Endothelial cell of umbilical vein (primary cell): ENCODE measurements around the gene BNC2. TPM values are rescaled to one million over a fixed set of nuclear protein-coding genes. Genes with fewer than 3 reads are reported as not detected.

Source experiments
- BruUV-seq: library from RNA; stranded (reverse); fragments of 400-500 nt; replicated peaks from 2 replicates; lab custom pipeline; 2021; lab: Mats Ljungman, UMichigan
- CTCF ChIA-PET: fragments of 300-600, 350-600 bp; sonication (Branson Sonifier 250); formaldehyde crosslinking; loops from one replicate; lab custom pipeline; 2021; ENCODE audit warnings: antibody characterized with exemption, inconsistent platforms; lab: Charles Lee
- POLR2A ChIA-PET: fragments of 300-600, 350-600 bp; sonication (Branson Sonifier 250); formaldehyde crosslinking; loops from one replicate; lab custom pipeline; 2021; ENCODE audit warnings: antibody characterized with exemption, inconsistent platforms; lab: Charles Lee
- DNase-seq: peaks from one replicate; pipeline ENCODE4 v3.0.0-alpha.2; 2011; ENCODE audit warnings: low read depth, low spot score
- FAIRE-seq: peaks from 2 replicates; lab custom pipeline; 2011; peaks lifted over from hg19 to GRCh38; lab: Jason Lieb, UNC
- H2AFZ ChIP-seq: 2 replicates; pipeline ENCODE4 v1.6.0; 2012; ENCODE audit warnings: low read depth, low read length, control low read depth, inconsistent platforms
- H3K27ac ChIP-seq: 2 replicates; pipeline ENCODE4 v1.5.1; 2011; ENCODE audit warnings: low read depth, mild to moderate bottlenecking, control low read depth, low read length, moderate library complexity; ENCODE audit not compliant: insufficient read depth
- H3K27me3 ChIP-seq, 2 experiments: 2 replicates each; pipeline versions ENCODE4 v1.6.0 to v1.6.1; 2011; ENCODE audit warnings: low read length in 2 of 2, mixed read lengths in 1 of 2; ENCODE audit not compliant: control insufficient read depth in 2 of 2, insufficient read depth in 2 of 2
- H3K36me3 ChIP-seq, 2 experiments: 2 replicates in 1 of 2; 3 replicates in 1 of 2; pipeline ENCODE4 v1.5.1; 2011; ENCODE audit warnings: low read length in 2 of 2, mild to moderate bottlenecking in 1 of 2, moderate library complexity in 1 of 2; ENCODE audit not compliant: control insufficient read depth in 2 of 2, insufficient read depth in 2 of 2; ENCODE audit errors: extremely low read depth in 1 of 2
- H3K4me1 ChIP-seq: 3 replicates; pipeline ENCODE4 v1.5.1; 2011; ENCODE audit warnings: mild to moderate bottlenecking, low read length; ENCODE audit not compliant: control insufficient read depth, insufficient read depth; ENCODE audit errors: extremely low read depth
- H3K4me2 ChIP-seq: 2 replicates; pipeline ENCODE4 v1.6.1; 2011; ENCODE audit warnings: low read length, control low read depth, mixed read lengths; ENCODE audit not compliant: insufficient read depth
- H3K4me3 ChIP-seq, 3 experiments: fragments of 200-600 bp in 1 of 3; sonication (generic), shearing (Covaris generic) in 1 of 3; replicated peaks in 1 of 3; 2 replicates each; pipeline ENCODE4 v1.5.1; 2011 to 2016; ENCODE audit warnings: control low read depth in 3 of 3, low read length in 3 of 3, mild to moderate bottlenecking in 2 of 3, inconsistent platforms in 1 of 3, low read depth in 1 of 3, moderate library complexity in 1 of 3; ENCODE audit not compliant: insufficient read depth in 1 of 3
- H3K79me2 ChIP-seq: 2 replicates; pipeline ENCODE4 v1.6.0; 2012; ENCODE audit warnings: low read length, inconsistent platforms; ENCODE audit not compliant: control insufficient read depth, insufficient read depth
- H3K9ac ChIP-seq: replicated peaks from 2 replicates; pipeline ENCODE3; 2011; ENCODE audit warnings: low read length, control low read depth; ENCODE audit not compliant: insufficient read depth; ENCODE audit errors: extremely low read depth
- H3K9me1 ChIP-seq: replicated peaks from 3 replicates; pipeline ENCODE4 v1.6.0; 2011; ENCODE audit warnings: mild to moderate bottlenecking, low read length; ENCODE audit not compliant: control insufficient read depth, insufficient read depth; ENCODE audit errors: extremely low read depth
- H3K9me3 ChIP-seq: replicated peaks from 2 replicates; pipeline ENCODE4 v1.5.1; 2012; ENCODE audit warnings: low read length, inconsistent platforms; ENCODE audit not compliant: control insufficient read depth, insufficient read depth
- H4K20me1 ChIP-seq: replicated peaks from 2 replicates; pipeline ENCODE3; 2011; ENCODE audit warnings: mild to moderate bottlenecking, low read length; ENCODE audit not compliant: control insufficient read depth, insufficient read depth; ENCODE audit errors: extremely low read depth
- CTCF ChIP-seq, 2 donors: IDR thresholded peaks; 1 replicate in 1 of 2; 2 replicates in 1 of 2; pipeline ENCODE4 v1.5.1; 2011; ENCODE audit warnings: low read length in 2 of 2, mild to moderate bottlenecking in 2 of 2, moderate library complexity in 2 of 2, control low read depth in 1 of 2, inconsistent platforms in 1 of 2, low read depth in 1 of 2; ENCODE audit not compliant: insufficient read depth in 1 of 2; ENCODE audit errors: extremely low read depth in 1 of 2
- EZH2 ChIP-seq: IDR thresholded peaks from 2 replicates; pipeline ENCODE4 v1.6.1; 2012; ENCODE audit warnings: borderline replicate concordance, low read depth, mild to moderate bottlenecking, moderate library complexity, low read length, inconsistent platforms; ENCODE audit not compliant: severe bottlenecking
- GATA2 ChIP-seq: IDR thresholded peaks from 2 replicates; pipeline ENCODE4 v1.7.0; 2011; ENCODE audit warnings: low read depth, mild to moderate bottlenecking, moderate library complexity, mixed read lengths, low read length; ENCODE audit not compliant: insufficient read length, insufficient read depth
- MAX ChIP-seq: IDR thresholded peaks from 2 replicates; pipeline ENCODE4 v1.6.1; 2011; ENCODE audit not compliant: insufficient read depth, insufficient read length
- MYC ChIP-seq: IDR thresholded peaks from one replicate; pipeline ENCODE4 v1.6.1; 2011; ENCODE audit warnings: mild to moderate bottlenecking, low read depth, low read length
- POLR2A ChIP-seq: IDR thresholded peaks from 2 replicates; pipeline ENCODE4 v1.6.1; 2012; ENCODE audit warnings: low read depth, mild to moderate bottlenecking, control low read depth, low read length
- POLR2AphosphoS5 ChIP-seq: IDR thresholded peaks from 2 replicates; pipeline ENCODE4 v1.6.1; 2012; ENCODE audit warnings: low read depth, mild to moderate bottlenecking, control low read depth, low read length, moderate library complexity; ENCODE audit not compliant: insufficient read depth
- dilution Hi-C: fragments of 300-500 bp; cut with MboI; formaldehyde crosslinking; loops from one replicate; pipeline ENCODE4 v1.15.0; 2019; ENCODE audit warnings: low sequenced_read_pairs; ENCODE audit not compliant: extremely low pct_ligation_motif_present
- intact Hi-C: fragments of 100-400 bp; cut with micrococcal nuclease; formaldehyde crosslinking; loops from one replicate; pipeline ENCODE4 v1.10.0; 2022
- polyA plus RNA-seq, 4 experiments: library from polyadenylated mRNA; depleted of rRNA in 3 of 4; stranded (reverse) in 3 of 4; unstranded in 1 of 4; fragments of >200 nt; gene quantifications; 2 replicates each; pipeline versions ENCODE4 v1.2.1 to v1.2.3, GENCODE V29; 2011 to 2012; ENCODE audit warnings: missing spikeins in 1 of 4
- total RNA-seq: library from RNA; stranded (reverse); gene quantifications from 2 replicates; pipeline ENCODE4 v1.2.3, GENCODE V29; 2021

Gene BNC2
- total and polyA plus RNA-seq, 2 donors (not counting 3 experiments of a cell fraction or from before 2014, with no cell fraction given), result 12.1 to 34.3 TPM

- H3K9ac ChIP-seq, result no peak overlapping the region
- no peaks in the 10 kb centered on the region for H3K27me3 ChIP-seq
- H3K36me3 ChIP-seq, result no peaks in the 10 kb centered on the region
- H2AFZ ChIP-seq, result no peak overlapping the region
- H3K9me1 ChIP-seq, result no peaks in the 10 kb centered on the region
- CTCF ChIA-PET, result interaction anchor here (0.9 to 1.0 kb wide), 2 partner anchors 35 to 107 kb away, joined by 3 read pairs; no protein-coding TSS in a partner anchor
- POLR2A ChIA-PET, result no interaction called here
- no peak overlapping the region for H3K27ac ChIP-seq
- no peaks in the 10 kb centered on the region for H3K9me3 ChIP-seq
- intact Hi-C loops, result no loop called here
- peaks cover 9% of the 10 kb centered on the region for H3K79me2 ChIP-seq
- DNase-seq, result no peak
- TF ChIP-seq GATA2 (no peak), MAX (no peak), MYC (no peak), CTCF (IDR thresholded peaks at IDR 0.05; ENCODE audit: extremely low read depth in 1 of 2, insufficient read depth in 1 of 2, low read depth in 1 of 2, low read length in 2 of 2) (no peak), EZH2 (no peak), POLR2A (no peak), POLR2AphosphoS5 (no peak)
- no peak for FAIRE-seq
- dilution Hi-C loops, result no loop called here
- no peak overlapping the region for H3K4me2 ChIP-seq
- H3K4me3 ChIP-seq, result no peak overlapping the region
- peaks cover 26% of the 10 kb centered on the region for H3K4me1 ChIP-seq
- H4K20me1 ChIP-seq, result no peaks in the 10 kb centered on the region
- BruUV-seq, result no TSS peak
Measured at GRCh38 chr9:16618524-16618923, 251.9 kb downstream of the BNC2 start.
